H54 (cell line): ENCODE measurements around the gene CORO1C.
"Not testable (repeated sequence)": the region's sequence is repeated elsewhere in the genome, so short reads cannot be mapped to it uniquely, and the experiment has no call there.

ENCODE experiments used
- DNase-seq: peaks from one replicate; pipeline ENCODE4 v3.0.0; 2011; ENCODE audit warnings: low spot score, mixed read lengths; ENCODE audit not compliant: insufficient read length
- FAIRE-seq: peaks from 3 replicates; lab custom pipeline; 2011; peaks lifted over from hg19 to GRCh38; lab: Jason Lieb, UNC
- POLR2A ChIP-seq: IDR thresholded peaks from 2 replicates; pipeline ENCODE4 v1.6.1; 2011; ENCODE audit warnings: low read depth, mild to moderate bottlenecking, low read length

The CORO1C gene

DNA sequence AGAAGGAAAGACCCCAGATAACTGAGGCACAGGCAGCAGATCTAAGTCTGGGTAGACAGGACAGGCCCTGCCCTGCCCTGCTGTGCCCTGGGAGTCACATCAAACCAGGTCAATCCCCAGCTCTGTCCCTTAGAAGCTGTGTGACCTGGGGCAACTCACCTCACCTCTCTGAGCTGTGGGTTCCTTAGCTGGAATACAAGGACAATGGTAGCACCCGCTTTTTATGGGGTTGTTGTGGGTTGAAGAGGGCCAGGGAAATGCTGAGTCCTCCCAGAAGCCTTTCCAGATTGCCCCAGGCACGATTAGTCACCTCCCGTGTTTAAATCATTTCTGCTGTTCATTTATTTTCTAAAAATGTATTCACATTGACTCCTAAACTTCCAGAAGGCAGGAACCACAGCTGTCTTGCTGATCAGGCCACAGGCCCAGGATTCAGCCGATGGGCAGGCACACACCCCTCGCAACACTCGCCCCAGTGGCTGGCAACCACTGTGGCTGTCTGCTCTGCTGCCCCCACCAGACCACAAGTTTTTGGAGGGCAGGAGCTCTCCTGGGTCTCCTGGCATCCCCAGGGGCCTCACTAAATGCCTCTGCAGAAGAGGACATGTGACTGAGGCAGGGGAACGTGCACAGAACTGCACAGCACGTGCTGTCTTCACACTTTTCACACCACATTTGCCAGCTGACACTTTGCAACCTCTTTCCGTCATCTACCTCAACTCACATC, 100.7 kb downstream of the CORO1C start:
- no peak for DNase-seq
- FAIRE-seq, result peak; percentile 77
- no peak; the same call in 1 of the 2 replicates for TF ChIP-seq POLR2A

- peak; percentile 10; the same call in 1 of the 2 replicates for TF ChIP-seq POLR2A
- FAIRE-seq, result peak; percentile 70
- DNase-seq, result no peak
These were observed 101.4 kb downstream of the CORO1C start for GRCh38 chr12:108629824-108630476.

DNA sequence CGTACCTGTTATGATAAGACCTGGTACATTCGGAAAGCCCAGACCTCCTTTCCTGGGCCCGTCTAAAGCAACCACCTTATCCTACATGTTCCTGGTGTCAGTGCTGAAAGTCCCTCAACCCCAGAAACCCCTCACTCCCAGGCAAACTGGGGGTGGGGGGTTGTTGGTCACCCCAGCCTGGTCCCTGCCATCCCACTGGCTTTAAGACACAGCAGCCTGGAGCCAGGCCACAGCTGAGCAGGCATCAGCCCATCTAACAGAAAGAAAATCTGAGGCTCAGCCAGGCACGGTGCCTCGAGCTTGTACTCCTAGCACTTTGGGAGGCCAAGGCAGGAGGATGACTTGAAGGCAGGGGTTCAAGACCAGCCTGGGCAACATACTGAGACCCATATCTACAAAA, 102.2 kb downstream of the CORO1C start:
- TF ChIP-seq POLR2A, result no peak
- FAIRE-seq (no peak), DNase-seq (no peak)

GRCh38 chr12:108627134-108627920, 104.0 kb downstream of the CORO1C start:
- TF ChIP-seq POLR2A, result no peak
- FAIRE-seq (no peak), DNase-seq (no peak)

- no peak for FAIRE-seq
- no peak for TF ChIP-seq POLR2A
- no peak for DNase-seq
These were observed 106.1 kb downstream of the CORO1C start for GRCh38 chr12:108625228-108625627.

GRCh38 chr12:108623577-108623976, 107.7 kb downstream of the CORO1C start:
- no peak for TF ChIP-seq POLR2A
- DNase-seq, result no peak
- FAIRE-seq, result no peak

- FAIRE-seq (no peak), DNase-seq (no peak)
- no peak for TF ChIP-seq POLR2A
These were observed 108.3 kb downstream of the CORO1C start for GRCh38 chr12:108622921-108623514.

DNA sequence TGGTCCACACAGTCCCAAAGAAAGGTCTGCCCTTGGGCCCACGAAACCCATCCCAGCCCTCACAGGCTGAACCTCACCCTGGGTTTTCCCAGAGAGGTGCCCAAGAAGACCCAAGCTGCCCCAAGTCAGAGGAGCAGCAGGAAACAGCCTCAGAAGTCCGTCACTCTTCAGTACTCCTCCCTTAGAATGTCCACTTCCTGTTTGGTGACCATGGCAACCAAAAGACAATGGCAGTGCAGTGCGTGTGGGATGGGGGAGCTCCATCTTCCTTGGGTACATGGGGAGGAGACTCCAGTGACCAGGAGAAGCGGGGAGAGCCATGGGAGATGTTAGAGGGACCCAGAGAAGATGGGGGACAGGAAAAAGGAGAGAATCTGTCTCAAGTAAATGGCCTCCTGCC, 108.9 kb downstream of the CORO1C start:
- TF ChIP-seq POLR2A, result no peak
- FAIRE-seq (no peak), DNase-seq (no peak)

DNA sequence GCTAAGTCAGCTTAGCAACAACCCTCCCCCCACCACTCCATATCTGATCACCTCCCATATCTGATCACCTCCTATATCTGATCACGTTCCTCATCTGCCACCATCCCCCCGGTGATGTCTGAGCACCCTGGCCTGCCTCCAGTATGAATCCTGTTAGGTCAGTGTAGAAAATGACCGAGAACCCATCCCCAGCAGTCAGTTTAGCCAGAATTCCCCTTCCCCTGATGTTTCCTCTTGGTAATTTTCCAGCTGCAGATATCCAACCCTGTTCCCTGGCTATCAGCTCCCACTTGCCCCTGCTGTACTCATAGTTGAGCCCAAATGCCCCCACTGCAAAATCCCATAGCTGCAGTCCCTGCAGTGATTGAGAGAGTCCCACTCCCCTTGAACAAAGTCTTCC, 110.2 kb downstream of the CORO1C start:
- no peak for FAIRE-seq
- no peak for TF ChIP-seq POLR2A

GRCh38 chr12:108620236-108620879, 111.0 kb downstream of the CORO1C start:
- FAIRE-seq, result no peak
- no peak for TF ChIP-seq POLR2A
- no peak for DNase-seq

More for the DNA sequence above, 110.2 kb downstream of the CORO1C start:
- DNase-seq, result no peak

DNA sequence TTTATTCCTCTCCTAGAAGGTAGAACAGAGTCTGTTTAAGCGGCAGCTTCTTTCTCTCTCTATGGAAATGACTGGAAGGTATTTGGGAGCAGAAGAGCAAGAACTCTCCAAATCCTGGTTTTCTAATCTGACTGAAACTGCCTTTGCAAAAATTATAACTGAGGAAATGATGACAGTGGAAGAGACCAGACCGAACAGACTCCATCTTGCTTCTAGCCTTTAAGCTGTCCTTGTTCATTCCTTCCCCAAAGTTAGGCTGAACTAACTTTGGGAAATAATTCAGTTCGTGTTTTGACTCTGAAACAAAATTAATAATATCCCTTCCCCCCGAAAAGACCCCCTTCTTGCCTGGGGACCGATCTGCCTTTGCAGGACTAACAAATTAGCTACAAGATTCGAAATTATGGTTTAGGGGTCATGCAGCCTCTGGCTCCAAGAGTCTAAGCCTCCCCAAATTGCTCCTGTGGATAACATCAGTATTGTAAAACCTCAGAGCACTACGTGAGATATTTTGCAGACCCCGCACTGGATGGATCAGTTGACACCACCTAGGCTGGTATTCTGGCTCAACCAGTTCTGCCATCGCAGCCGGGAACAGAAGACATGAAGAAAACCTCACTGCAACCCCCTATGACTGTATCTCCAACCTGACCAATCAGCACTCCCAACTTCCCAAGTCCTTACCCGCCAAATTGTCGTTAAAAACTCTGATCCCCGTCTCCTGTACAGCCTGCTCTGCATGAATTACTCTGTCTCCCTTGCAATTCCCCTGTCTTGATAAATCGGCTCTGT, 111.8 kb downstream of the CORO1C start:
- TF ChIP-seq POLR2A, result no peak
- DNase-seq, result no peak
- FAIRE-seq, result no peak

DNA sequence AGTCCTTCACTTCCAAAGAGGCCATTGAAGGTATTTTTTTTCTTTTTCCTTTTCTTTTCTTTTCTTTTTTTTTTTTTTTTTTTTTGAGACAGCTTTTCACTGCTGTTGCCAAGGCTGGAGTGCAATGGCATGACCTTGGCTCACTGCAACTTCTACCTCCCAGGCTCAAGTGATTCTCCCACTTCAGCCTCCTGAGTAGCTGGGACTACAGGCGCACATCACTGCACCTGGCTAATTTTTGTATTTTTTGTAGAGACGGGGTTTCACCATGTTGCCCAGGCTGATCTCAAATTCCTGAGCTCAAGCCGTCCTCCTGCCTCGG, 112.4 kb downstream of the CORO1C start:
- FAIRE-seq, DNase-seq: not testable (repeated sequence)
